IMR-90 (cell line): ENCODE results near the gene EEPD1. TPM values are rescaled to one million over a fixed set of nuclear protein-coding genes. Genes with fewer than 3 reads are reported as not detected.

Experiments used
- ATAC-seq: fragments of 200-7000 bp; cut with Tn5 transposase; 2 replicates; pipeline ENCODE4 v1.9.1; 2020; ENCODE audit warnings: low read depth, mild to moderate bottlenecking, moderate library complexity
- BruUV-seq: library from RNA; stranded (reverse); fragments of 400-500 nt; replicated peaks from 2 replicates; lab custom pipeline; 2021; lab: Mats Ljungman, UMichigan
- CTCF ChIA-PET: fragments of 300-600 bp; formaldehyde crosslinking; extraction: SDS; loops from one replicate; lab custom pipeline; 2021; ENCODE audit warnings: antibody characterized with exemption; lab: Yijun Ruan, JAX
- POLR2A ChIA-PET: fragments of 300-600 bp; sonication (Branson Sonifier 250); formaldehyde crosslinking; loops from one replicate; lab custom pipeline; 2022; ENCODE audit warnings: antibody characterized with exemption; ENCODE audit not compliant: unreplicated experiment; lab: Charles Lee
- DNase-seq: peaks from one replicate; pipeline ENCODE4 v3.0.0; 2013
- H2AFZ ChIP-seq: replicated peaks from 2 replicates; pipeline ENCODE3; 2013; ENCODE audit warnings: low read length, mild to moderate bottlenecking; ENCODE audit not compliant: poor library complexity
- H2AK5ac ChIP-seq: 2 replicates; pipeline ENCODE4 v1.6.1; 2013; ENCODE audit warnings: low read depth, low read length, inconsistent platforms
- H2AK9ac ChIP-seq: replicated peaks from 2 replicates; pipeline ENCODE3; 2013; ENCODE audit warnings: mild to moderate bottlenecking, low read depth, low read length, moderate library complexity; ENCODE audit not compliant: poor library complexity
- H2BK120ac ChIP-seq: 2 replicates; pipeline ENCODE4 v1.6.1; 2013; ENCODE audit warnings: low read depth, low read length, inconsistent platforms
- H2BK15ac ChIP-seq: 3 replicates; pipeline ENCODE4 v1.6.1; 2013; ENCODE audit warnings: low read depth, low read length, inconsistent platforms
- H2BK20ac ChIP-seq: 2 replicates; pipeline ENCODE4 v1.6.1; 2013; ENCODE audit warnings: low read depth, mild to moderate bottlenecking, inconsistent platforms, low read length, moderate library complexity
- H2BK5ac ChIP-seq: 2 replicates; pipeline ENCODE4 v1.6.1; 2013; ENCODE audit warnings: mild to moderate bottlenecking, low read depth, low read length, inconsistent platforms; ENCODE audit not compliant: poor library complexity, severe bottlenecking
- H3K14ac ChIP-seq: replicated peaks from 2 replicates; pipeline ENCODE4 v1.6.1; 2013; ENCODE audit warnings: low read depth, low read length, inconsistent platforms
- H3K18ac ChIP-seq: 2 replicates; pipeline ENCODE4 v1.6.1; 2013; ENCODE audit warnings: low read depth, low read length, control low read depth
- H3K23ac ChIP-seq: 2 replicates; pipeline ENCODE4 v1.6.1; 2013; ENCODE audit warnings: low read depth, low read length, inconsistent platforms
- H3K27ac ChIP-seq: 2 replicates; pipeline ENCODE4 v1.5.1; 2013; ENCODE audit warnings: mild to moderate bottlenecking, control low read depth, low read length; ENCODE audit not compliant: insufficient read depth
- H3K27me3 ChIP-seq: 2 replicates; pipeline ENCODE4 v1.6.1; 2013; ENCODE audit warnings: low read length; ENCODE audit not compliant: control insufficient read depth, insufficient read depth
- H3K36me3 ChIP-seq: 2 replicates; pipeline ENCODE4 v1.6.1; 2013; ENCODE audit warnings: low read length, mixed read lengths; ENCODE audit not compliant: control insufficient read depth, insufficient read depth
- H3K4ac ChIP-seq: 2 replicates; pipeline ENCODE4 v1.6.1; 2013; ENCODE audit warnings: low read depth, low read length, inconsistent platforms
- H3K4me1 ChIP-seq: 2 replicates; pipeline ENCODE4 v1.6.1; 2013; ENCODE audit warnings: low read length, mixed read lengths; ENCODE audit not compliant: control insufficient read depth, insufficient read depth
- H3K4me2 ChIP-seq: 2 replicates; pipeline ENCODE4 v1.6.1; 2013; ENCODE audit warnings: low read depth, mild to moderate bottlenecking, control low read depth, low read length, moderate library complexity
- H3K4me3 ChIP-seq: 2 replicates; pipeline ENCODE4 v1.5.1; 2013; ENCODE audit warnings: low read depth, mild to moderate bottlenecking, control low read depth, low read length, moderate library complexity; ENCODE audit not compliant: insufficient read depth
- H3K56ac ChIP-seq: 2 replicates; pipeline ENCODE4 v1.6.1; 2013; ENCODE audit warnings: low read length, inconsistent platforms; ENCODE audit not compliant: insufficient read depth; ENCODE audit errors: extremely low read depth
- H3K79me1 ChIP-seq, 2 experiments: 2 replicates each; pipeline ENCODE4 v1.6.1; 2013; ENCODE audit warnings: low read length in 2 of 2, inconsistent platforms in 1 of 2, low read depth in 1 of 2
- H3K9ac ChIP-seq: 2 replicates; pipeline ENCODE4 v1.6.1; 2013; ENCODE audit warnings: low read depth, low read length, control low read depth
- H3K9me1 ChIP-seq: 2 replicates; pipeline ENCODE4 v1.6.1; 2013; ENCODE audit warnings: low read length, inconsistent platforms; ENCODE audit not compliant: insufficient read depth
- H3K9me3 ChIP-seq: 2 replicates; pipeline ENCODE4 v1.6.1; 2013; ENCODE audit warnings: low read length; ENCODE audit not compliant: control insufficient read depth, insufficient read depth
- H4K20me1 ChIP-seq: 2 replicates; pipeline ENCODE4 v1.6.1; 2013; ENCODE audit warnings: low read length, inconsistent platforms; ENCODE audit not compliant: insufficient read depth
- H4K5ac ChIP-seq: 2 replicates; pipeline ENCODE4 v1.6.1; 2013; ENCODE audit warnings: mild to moderate bottlenecking, low read depth, low read length, control low read depth
- H4K8ac ChIP-seq, 2 experiments: 2 replicates each; pipeline ENCODE4 v1.6.1; 2013; ENCODE audit warnings: low read depth in 2 of 2, low read length in 2 of 2, control low read depth in 1 of 2, inconsistent platforms in 1 of 2
- H4K91ac ChIP-seq: 2 replicates; pipeline ENCODE4 v1.6.1; 2013; ENCODE audit warnings: low read depth, low read length, inconsistent platforms; ENCODE audit not compliant: insufficient read depth
- BHLHE40 ChIP-seq: fragments of 150-350 bp; IDR thresholded peaks from 2 replicates; pipeline ENCODE4 v1.6.1; 2016; ENCODE audit warnings: mild to moderate bottlenecking, low read depth, low read length
- CEBPB ChIP-seq: IDR thresholded peaks from 2 replicates; pipeline ENCODE4 v1.6.1; 2012; ENCODE audit warnings: low read depth, low read length, improper control_type of control experiment
- CHD1 ChIP-seq: IDR thresholded peaks from 2 replicates; pipeline ENCODE4 v1.6.1; 2012; ENCODE audit warnings: low read depth, low read length, improper control_type of control experiment
- CTCF ChIP-seq: conservative IDR thresholded peaks from 2 replicates; pipeline ENCODE4 v1.5.1; 2012; ENCODE audit warnings: mild to moderate bottlenecking, low read depth, low read length, improper control_type of control experiment
- ELK1 ChIP-seq: fragments of 150-350 bp; IDR thresholded peaks from 2 replicates; pipeline ENCODE4 v1.6.1; 2016; ENCODE audit warnings: low read depth, mild to moderate bottlenecking, low read length, moderate library complexity, borderline replicate concordance
- FOS ChIP-seq: fragments of 150-350 bp; IDR thresholded peaks from 2 replicates; pipeline ENCODE4 v1.6.1; 2016; ENCODE audit warnings: low read depth, low read length
- MAFK ChIP-seq: IDR thresholded peaks from 2 replicates; pipeline ENCODE4 v1.6.1; 2012; ENCODE audit warnings: low read depth, low read length, improper control_type of control experiment
- MAZ ChIP-seq: IDR thresholded peaks from 2 replicates; pipeline ENCODE4 v1.6.1; 2012; ENCODE audit warnings: low read depth, mild to moderate bottlenecking, low read length, improper control_type of control experiment, moderate library complexity, borderline replicate concordance
- MXI1 ChIP-seq: IDR thresholded peaks from 2 replicates; pipeline ENCODE4 v1.6.1; 2012; ENCODE audit warnings: low read depth, mild to moderate bottlenecking, low read length, moderate library complexity, borderline replicate concordance
- NFE2L2 ChIP-seq: fragments of 150-350 bp; IDR thresholded peaks from 2 replicates; pipeline ENCODE4 v1.6.1; 2016; ENCODE audit warnings: low read depth, mild to moderate bottlenecking, low read length
- POLR2A ChIP-seq: IDR thresholded peaks from 2 replicates; pipeline ENCODE4 v1.6.1; 2012; ENCODE audit warnings: mild to moderate bottlenecking, low read depth, low read length
- RAD21 ChIP-seq: IDR thresholded peaks from 2 replicates; pipeline ENCODE4 v1.6.1; 2012; ENCODE audit warnings: low read length, improper control_type of control experiment
- RCOR1 ChIP-seq: IDR thresholded peaks from 2 replicates; pipeline ENCODE4 v1.6.1; 2012; ENCODE audit warnings: mild to moderate bottlenecking, low read length, improper control_type of control experiment; ENCODE audit not compliant: insufficient replicate concordance
- RFX5 ChIP-seq: IDR thresholded peaks from 2 replicates; pipeline ENCODE4 v1.8.0; 2012; ENCODE audit warnings: low read depth, mild to moderate bottlenecking, low read length, moderate library complexity
- SMC3 ChIP-seq: fragments of 150-350 bp; IDR thresholded peaks from 2 replicates; pipeline ENCODE4 v1.6.1; 2016; ENCODE audit warnings: low read depth, mild to moderate bottlenecking, antibody characterized with exemption, low read length, moderate library complexity
- USF2 ChIP-seq: fragments of 150-350 bp; IDR thresholded peaks from 2 replicates; pipeline ENCODE4 v1.6.1; 2017; ENCODE audit warnings: mild to moderate bottlenecking, antibody characterized with exemption, low read length, low read depth
- WGBS, 2 experiments: methylation state at CpG; one replicate each; pipeline versions ENCODE4 v1.1.5 to v1.1.7; 2013; ENCODE audit warnings: missing lambda C conversion rate in 2 of 2; ENCODE audit not compliant: insufficient read length in 1 of 2; ENCODE audit errors: extremely low coverage in 2 of 2; 5-methylcytosine and 5-hydroxymethylcytosine counted together
- dilution Hi-C: fragments of 300-500 bp; cut with HindIII; formaldehyde crosslinking; loops from one replicate; pipeline ENCODE4 v1.14.3; 2018; ENCODE audit warnings: low sequenced_read_pairs; ENCODE audit not compliant: unreplicated experiment
- in situ Hi-C: fragments of 300-500 bp; cut with MboI; formaldehyde crosslinking; loops from 3 replicates; pipeline ENCODE4 v1.14.3; 2019; ENCODE audit warnings: low sequenced_read_pairs, inconsistent platforms, mixed read lengths
- intact Hi-C: fragments of 100-400 bp; cut with micrococcal nuclease; formaldehyde crosslinking; loops from 2 replicates; pipeline ENCODE4 v1.10.0; 2022
- polyA plus RNA-seq, 3 experiments: library from polyadenylated mRNA; depleted of rRNA; stranded (reverse); fragments of >200 nt; gene quantifications; 2 replicates each; pipeline ENCODE4 v1.2.3, GENCODE V29; 2012; ENCODE audit warnings: low replicate concordance in 1 of 3
- total RNA-seq: library from RNA; depleted of rRNA; stranded (reverse); fragments of >200 nt; gene quantifications from 2 replicates; pipeline ENCODE4 v1.2.3, GENCODE V29; 2012

Gene EEPD1
- total and polyA plus RNA-seq, 2 of the 4 experiments (the other 2 are of a cell fraction), result 7.3 to 15.2 TPM

GRCh38 chr7:36228039-36228438, 75.0 kb downstream of the EEPD1 start:
- Histone ChIP-seq H2AK5ac (no peak overlapping the region), H2BK15ac (no peak overlapping the region), H3K4me1 (peaks cover 17% of the 10 kb centered on the region), H3K9me1 (peaks cover 7% of the 10 kb centered on the region), H3K56ac (no peak overlapping the region), H3K9me3 (no peaks in the 10 kb centered on the region), H4K20me1 (no peaks in the 10 kb centered on the region), H4K5ac (no peak overlapping the region), H2BK5ac (no peak overlapping the region), H2BK20ac (peak overlapping the region; percentile 30; the same call in 1 of the 2 replicates), H3K4me2 (no peak overlapping the region), H3K36me3 (no peaks in the 10 kb centered on the region), H3K27ac (no peak overlapping the region), H3K18ac (no peak overlapping the region; the same call in 1 of the 2 replicates), H4K91ac (peak overlapping the region; percentile 43; the same call in 1 of the 2 replicates), H3K9ac (no peak overlapping the region), H2BK120ac (no peak overlapping the region), H3K4me3 (no peak overlapping the region), H3K23ac (no peak overlapping the region), H3K79me1 (peaks cover 0 to 10% of the 10 kb centered on the region in 2 experiments; a peak in 2 of 4 replicates), H3K4ac (peak overlapping the region; percentile 25; the same call in 1 of the 2 replicates), H3K14ac (no peak overlapping the region), H4K8ac (no peak overlapping the region), H2AFZ (no peak overlapping the region), H2AK9ac (no peak overlapping the region), H3K27me3 (no peaks in the 10 kb centered on the region)
- ATAC-seq (no peak), DNase-seq (no peak)
- no CpG with 5 or more reads among the region's 4 CpGs for WGBS, 2 experiments
- intact Hi-C loops, result no loop called here
- in situ Hi-C loops, result no loop called here
- TF ChIP-seq ELK1 (no peak), MAFK (no peak), NFE2L2 (no peak), RFX5 (no peak), BHLHE40 (no peak), USF2 (no peak), MAZ (no peak), FOS (no peak), MXI1 (no peak), CHD1 (no peak), POLR2A (no peak), RAD21 (no peak), RCOR1 (no peak), CTCF (no peak), CEBPB (no peak), SMC3 (no peak)
- dilution Hi-C loops, result no loop called here
- BruUV-seq, result no TSS peak
- ChIA-PET CTCF (no interaction called here), POLR2A (no interaction called here)
